Activated T-cell treated with anti-CD3 and anti-CD28 coated beads, Interleukin-2, amount 50 U/mL, for 72 hours (primary cell): Measurements from ENCODE around the gene AATK. TPM values are rescaled to one million over a fixed set of nuclear protein-coding genes. Genes with fewer than 3 reads are reported as not detected.

ENCODE experiments used
- ATAC-seq, 2 donors: fragments of 150-1000 bp; cut with Tn5 transposase; replicated peaks in 1 of 2; 2 replicates each; pipeline ENCODE4 v1.10.0; 2021; ENCODE audit warnings: moderate library complexity in 2 of 2, mild to moderate bottlenecking in 1 of 2
- DNase-seq, 2 donors: peaks; one replicate each; pipeline ENCODE4 v3.0.0; 2021 to 2022; ENCODE audit warnings: mixed read lengths in 1 of 2
- H3K27ac Mint-ChIP-seq: one replicate; pipeline ENCODE4 v1.8.0; 2022; ENCODE audit warnings: mild to moderate bottlenecking, moderate library complexity, mixed read lengths
- H3K27me3 Mint-ChIP-seq: one replicate; pipeline ENCODE4 v1.8.0; 2022; ENCODE audit warnings: low read depth, mixed read lengths
- H3K36me3 Mint-ChIP-seq, 2 donors: one replicate each; pipeline ENCODE4 v1.8.0; 2022; ENCODE audit warnings: mixed read lengths in 2 of 2, mild to moderate bottlenecking in 1 of 2; ENCODE audit not compliant: insufficient read depth in 2 of 2
- H3K4me1 Mint-ChIP-seq: one replicate; pipeline ENCODE4 v1.8.0; 2022; ENCODE audit warnings: low read depth, mixed read lengths
- H3K4me3 Mint-ChIP-seq, 2 donors: one replicate each; pipeline ENCODE4 v1.8.0; 2022; ENCODE audit warnings: mild to moderate bottlenecking in 2 of 2, mixed read lengths in 2 of 2, moderate library complexity in 2 of 2
- H3K9me3 Mint-ChIP-seq, 2 donors: one replicate each; pipeline ENCODE4 v1.8.0; 2022; ENCODE audit warnings: mixed read lengths in 2 of 2
- total RNA-seq, 2 donors: library from RNA; stranded (reverse); gene quantifications; one replicate each; pipeline ENCODE4 v1.2.3, GENCODE V29; 2022

The AATK gene
- total RNA-seq, 2 donors from 2014 or later: 0.48 to 0.81 TPM

DNA sequence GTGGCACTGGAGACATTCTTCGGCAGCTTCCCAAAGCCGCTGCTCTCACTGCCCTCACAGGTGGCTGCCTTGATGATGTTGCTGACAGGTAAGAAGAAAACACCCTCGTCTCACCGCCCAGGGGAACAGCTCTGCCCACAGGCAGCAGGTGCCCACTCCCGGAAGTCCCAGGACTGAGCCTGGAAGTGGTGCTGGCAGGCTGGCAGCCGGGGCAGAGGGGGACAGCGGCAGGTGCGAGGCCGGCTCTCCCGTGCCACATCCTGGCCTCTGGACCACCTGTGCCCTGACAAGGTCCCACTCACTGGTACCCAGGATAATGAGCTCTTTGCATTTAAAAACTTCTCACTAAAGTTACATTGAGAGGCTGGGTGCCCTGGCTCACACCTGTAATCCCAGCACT, 36.3 kb upstream of the AATK start:
- no peaks in the 10 kb centered on the region for H3K9me3 Mint-ChIP-seq
- H3K4me1 Mint-ChIP-seq: no peaks in the 10 kb centered on the region
- DNase-seq: no peak
- H3K4me3 Mint-ChIP-seq: no peak overlapping the region
- no peak overlapping the region for H3K27ac Mint-ChIP-seq
- no peak for ATAC-seq
- no peaks in the 10 kb centered on the region for H3K27me3 Mint-ChIP-seq
- no peaks in the 10 kb centered on the region for H3K36me3 Mint-ChIP-seq

DNA sequence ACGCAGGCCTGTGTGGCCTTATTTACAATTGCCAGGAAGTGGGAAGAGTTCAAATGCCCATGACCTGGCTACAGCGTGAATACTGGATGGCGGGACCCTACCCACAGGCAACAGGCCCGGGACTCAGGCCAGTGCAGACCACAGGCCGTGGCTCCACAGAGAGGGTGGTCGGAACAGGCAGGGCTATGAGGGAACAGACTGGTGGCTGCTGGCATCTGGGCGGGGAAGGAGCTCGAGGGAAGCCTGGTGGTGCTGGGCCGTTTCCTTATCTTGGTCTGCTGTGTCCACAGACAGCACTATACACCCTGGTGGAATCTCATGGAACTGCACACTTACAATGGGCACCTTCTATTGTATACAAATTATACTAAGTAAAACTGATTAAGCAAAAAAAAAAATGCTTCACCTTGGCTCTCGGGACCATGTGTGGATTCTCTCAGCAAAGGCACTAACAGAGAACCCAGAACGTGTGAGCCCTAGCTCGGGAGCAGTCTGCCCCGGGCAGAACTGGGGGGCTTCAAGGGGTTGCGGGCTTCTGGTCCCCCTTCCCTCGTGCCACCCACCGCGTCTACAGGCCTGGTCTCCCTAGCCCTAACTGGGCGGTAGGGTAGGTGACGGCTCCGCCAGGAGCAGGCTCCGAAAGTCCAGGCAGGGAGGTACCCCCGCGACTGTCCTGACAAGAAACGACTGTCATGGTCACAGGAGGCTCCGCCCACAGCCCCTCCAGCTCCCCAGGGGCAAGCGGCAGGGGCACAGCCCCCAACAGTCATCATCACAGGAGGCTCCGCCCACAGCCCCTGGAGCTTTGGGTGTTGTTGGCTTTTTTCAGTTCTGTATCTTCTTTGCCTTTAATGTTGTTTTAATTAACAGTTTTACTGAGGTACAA, 34.9 kb upstream of the AATK start:
- H3K4me3 Mint-ChIP-seq: no peak overlapping the region
- H3K27me3 Mint-ChIP-seq: no peaks in the 10 kb centered on the region
- no peak overlapping the region for H3K27ac Mint-ChIP-seq
- peak in 1 of 2 donors; percentile 18 for DNase-seq
- no peaks in the 10 kb centered on the region for H3K9me3 Mint-ChIP-seq
- peak; percentile 46 to 53 for ATAC-seq
- H3K36me3 Mint-ChIP-seq: no peaks in the 10 kb centered on the region
- no peaks in the 10 kb centered on the region for H3K4me1 Mint-ChIP-seq

DNA sequence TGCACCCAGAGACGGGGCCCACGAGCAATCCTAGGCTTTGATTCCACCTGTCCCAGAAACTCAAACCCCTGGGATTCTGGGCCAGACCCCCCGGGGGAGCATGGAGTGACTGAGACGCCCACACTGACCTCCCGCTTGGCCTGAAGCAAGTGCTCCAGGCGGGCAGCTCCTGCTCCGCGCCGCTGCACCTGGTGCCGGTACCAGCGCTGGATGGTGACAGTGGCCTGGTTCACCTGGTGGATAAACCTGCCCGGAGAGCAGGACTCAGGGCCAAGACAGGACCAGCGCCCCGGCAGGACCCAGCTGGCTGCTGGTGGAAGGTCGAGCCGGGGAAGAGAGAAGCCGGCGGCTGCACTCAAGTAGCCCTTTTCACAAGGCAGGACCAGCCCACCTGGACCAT, 34.2 kb upstream of the AATK start:
- no peaks in the 10 kb centered on the region for H3K4me1 Mint-ChIP-seq
- no peaks in the 10 kb centered on the region for H3K27me3 Mint-ChIP-seq
- no peak for DNase-seq
- no peak overlapping the region for H3K4me3 Mint-ChIP-seq
- no peaks in the 10 kb centered on the region for H3K36me3 Mint-ChIP-seq
- ATAC-seq: no peak
- no peak overlapping the region for H3K27ac Mint-ChIP-seq
- H3K9me3 Mint-ChIP-seq: no peaks in the 10 kb centered on the region

DNA sequence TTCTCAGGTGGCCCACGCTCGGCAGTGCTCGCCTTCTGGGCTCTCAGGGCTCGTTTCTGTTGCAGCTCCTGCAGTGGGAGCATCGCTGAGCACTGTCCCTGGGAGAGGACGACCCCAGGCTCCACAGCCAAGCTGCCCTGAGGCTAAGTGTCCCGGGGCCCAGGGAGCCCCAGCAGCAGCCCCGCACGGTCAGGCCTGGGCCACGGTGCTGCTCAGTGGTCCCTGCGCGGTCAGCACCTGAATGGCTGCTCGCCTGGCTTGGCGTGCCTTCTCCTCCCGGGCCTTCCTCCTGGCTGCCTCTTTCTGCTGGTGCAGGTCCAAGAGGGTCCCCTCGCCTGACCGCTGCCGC, 33.4 kb upstream of the AATK start:
- H3K4me3 Mint-ChIP-seq: no peak overlapping the region

DNA sequence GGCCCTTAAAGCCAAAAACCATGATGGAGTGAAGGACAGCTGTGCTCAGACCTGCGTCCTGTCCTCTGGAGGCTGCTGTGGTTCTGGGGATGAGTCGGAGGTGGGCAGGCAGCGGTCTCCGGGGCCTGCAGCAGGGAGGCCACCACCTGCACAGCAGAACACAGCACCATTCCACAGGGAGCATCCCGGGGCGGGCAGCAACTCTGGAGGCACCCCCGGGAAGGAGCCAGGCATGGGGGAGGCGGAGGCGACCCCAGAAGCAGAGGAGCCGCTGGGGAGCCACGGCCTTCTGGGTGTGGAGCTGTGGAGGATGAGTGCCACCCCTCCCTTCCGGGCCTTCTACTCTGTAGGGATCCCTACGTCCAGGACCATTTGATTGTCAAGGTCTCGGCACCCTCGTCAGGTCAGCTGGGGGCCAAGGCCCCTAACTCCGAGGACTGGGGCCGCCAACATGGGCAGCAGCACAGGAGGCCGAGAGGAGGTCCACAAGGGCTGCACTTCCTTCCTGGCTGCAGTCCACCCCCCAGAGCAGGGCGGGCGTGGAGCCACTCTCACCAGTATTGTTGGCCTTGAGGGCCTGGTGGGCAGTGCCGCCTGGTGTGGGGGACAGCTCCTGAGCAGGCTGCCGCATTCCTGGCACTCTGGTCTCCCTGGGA, 32.9 kb upstream of the AATK start:
- no peak overlapping the region for H3K4me3 Mint-ChIP-seq
- H3K9me3 Mint-ChIP-seq: no peaks in the 10 kb centered on the region
- ATAC-seq: no peak
- no peak for DNase-seq
- H3K27me3 Mint-ChIP-seq: no peaks in the 10 kb centered on the region
- no peaks in the 10 kb centered on the region for H3K36me3 Mint-ChIP-seq
- no peak overlapping the region for H3K27ac Mint-ChIP-seq
- H3K4me1 Mint-ChIP-seq: no peaks in the 10 kb centered on the region

More for the DNA sequence above, 33.4 kb upstream of the AATK start:
- H3K27me3 Mint-ChIP-seq: no peaks in the 10 kb centered on the region
- no peaks in the 10 kb centered on the region for H3K9me3 Mint-ChIP-seq
- no peaks in the 10 kb centered on the region for H3K4me1 Mint-ChIP-seq
- ATAC-seq (no peak), DNase-seq (no peak)
- H3K27ac Mint-ChIP-seq: no peak overlapping the region
- no peaks in the 10 kb centered on the region for H3K36me3 Mint-ChIP-seq

DNA sequence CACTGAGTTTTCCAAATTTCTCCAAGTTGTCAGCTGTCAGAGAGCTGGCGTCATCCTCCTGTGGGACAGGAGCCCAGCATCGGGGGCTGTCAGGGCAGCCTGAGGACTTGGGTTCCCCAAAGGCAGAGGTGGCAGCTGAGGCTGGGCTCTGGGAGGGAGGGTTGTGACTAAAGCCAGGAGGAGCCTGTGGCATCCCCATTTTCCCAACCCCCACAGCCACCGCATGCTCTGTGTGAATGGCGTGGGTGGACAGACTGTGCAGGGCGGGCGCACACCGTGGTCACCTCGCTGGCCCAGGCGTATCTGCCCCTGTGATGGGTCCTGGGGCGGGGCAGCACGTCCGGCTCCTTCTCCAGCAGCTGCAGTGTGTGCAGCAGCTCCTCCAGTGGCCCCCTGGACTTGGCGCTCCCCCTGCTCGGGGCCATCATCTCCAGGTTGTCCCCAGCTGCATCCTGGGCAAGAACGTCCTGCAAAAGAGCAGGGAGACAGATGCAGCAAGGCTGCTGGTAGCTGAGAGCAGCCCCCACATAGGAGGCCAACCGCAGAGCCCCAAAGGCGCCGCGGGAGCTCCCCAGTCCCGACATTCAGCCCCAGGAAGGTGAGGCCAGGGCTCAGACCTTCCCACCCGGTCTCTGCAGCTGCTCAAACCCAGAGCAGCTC, 31.9 kb upstream of the AATK start:
- Mint-ChIP-seq H3K4me3 (no peak overlapping the region), H3K27ac (no peak overlapping the region), H3K4me1 (no peaks in the 10 kb centered on the region), H3K36me3 (no peaks in the 10 kb centered on the region), H3K9me3 (no peaks in the 10 kb centered on the region), H3K27me3 (no peaks in the 10 kb centered on the region)
- no peak for ATAC-seq
- no peak for DNase-seq

DNA sequence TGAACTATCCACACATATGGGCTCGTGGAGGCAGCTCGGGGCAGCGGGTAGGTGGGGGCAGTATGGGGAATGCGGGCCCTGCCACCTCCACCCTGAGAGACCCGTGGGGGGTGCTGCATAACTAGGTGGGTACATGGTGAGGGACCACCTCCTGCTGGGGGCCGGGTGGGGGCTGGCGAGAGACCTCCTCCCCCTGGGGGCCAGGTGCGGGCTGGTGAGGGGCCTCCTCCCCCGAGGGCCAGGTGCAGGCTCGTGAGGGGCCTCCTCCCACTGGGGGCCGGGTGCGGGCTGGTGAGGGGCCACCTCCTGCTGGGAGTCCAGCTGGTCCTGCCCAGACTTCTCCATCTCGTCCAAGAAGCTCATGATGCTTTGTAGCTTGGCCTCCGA, 31.4 kb upstream of the AATK start:
- Mint-ChIP-seq H3K27me3 (no peaks in the 10 kb centered on the region), H3K4me3 (no peak overlapping the region), H3K4me1 (no peaks in the 10 kb centered on the region), H3K9me3 (no peaks in the 10 kb centered on the region), H3K36me3 (no peaks in the 10 kb centered on the region), H3K27ac (no peak overlapping the region)
- no peak for ATAC-seq
- no peak for DNase-seq

DNA sequence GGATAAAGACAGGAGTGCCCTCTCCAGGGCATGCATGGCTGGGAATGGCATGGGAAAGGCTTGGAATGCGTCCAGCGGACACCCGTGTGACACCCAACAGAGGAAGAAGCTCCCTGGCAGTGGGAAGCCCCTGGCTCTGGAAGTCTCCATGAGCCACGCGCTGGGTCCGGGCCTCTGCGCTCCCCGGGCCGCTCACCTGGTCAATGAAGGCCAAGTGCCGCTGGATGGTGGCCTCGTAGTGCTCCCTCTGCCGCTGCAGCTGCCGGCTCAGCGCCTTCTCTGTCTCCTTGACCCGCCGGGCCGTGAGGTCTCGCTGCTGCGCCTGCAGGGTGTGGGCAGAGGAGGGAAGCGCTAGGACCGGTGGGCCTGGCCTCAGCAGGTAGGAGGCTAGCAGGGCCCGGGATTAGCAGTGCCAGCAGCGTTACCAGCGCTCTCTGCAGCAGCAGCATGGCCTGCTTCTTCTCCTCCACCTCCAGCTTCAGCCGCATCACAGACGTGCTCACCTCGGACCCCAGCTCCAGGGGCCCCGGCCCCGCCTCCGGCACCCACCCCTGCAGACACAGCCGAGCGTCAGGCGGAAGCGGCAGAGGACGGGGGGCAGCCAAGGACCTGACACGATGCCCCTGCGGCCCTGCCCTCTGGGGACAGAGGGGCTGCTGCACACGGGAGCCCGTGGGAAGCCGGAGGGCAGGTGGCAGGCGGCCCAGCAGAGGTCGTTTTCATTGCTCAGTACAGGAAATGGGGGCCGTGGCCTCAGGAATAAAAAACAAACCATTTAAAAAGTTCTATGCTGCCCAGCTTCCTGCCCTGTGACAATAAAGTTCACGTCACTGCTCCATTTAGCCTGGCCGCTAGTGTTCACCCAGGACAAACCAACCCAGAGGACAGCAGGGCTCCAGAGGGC, 30.7 kb upstream of the AATK start:
- no peaks in the 10 kb centered on the region for H3K4me1 Mint-ChIP-seq
- no peaks in the 10 kb centered on the region for H3K9me3 Mint-ChIP-seq
- DNase-seq (no peak), ATAC-seq (no peak)
- H3K4me3 Mint-ChIP-seq: no peak overlapping the region
- H3K27me3 Mint-ChIP-seq: no peaks in the 10 kb centered on the region
- H3K36me3 Mint-ChIP-seq: no peaks in the 10 kb centered on the region
- no peak overlapping the region for H3K27ac Mint-ChIP-seq

DNA sequence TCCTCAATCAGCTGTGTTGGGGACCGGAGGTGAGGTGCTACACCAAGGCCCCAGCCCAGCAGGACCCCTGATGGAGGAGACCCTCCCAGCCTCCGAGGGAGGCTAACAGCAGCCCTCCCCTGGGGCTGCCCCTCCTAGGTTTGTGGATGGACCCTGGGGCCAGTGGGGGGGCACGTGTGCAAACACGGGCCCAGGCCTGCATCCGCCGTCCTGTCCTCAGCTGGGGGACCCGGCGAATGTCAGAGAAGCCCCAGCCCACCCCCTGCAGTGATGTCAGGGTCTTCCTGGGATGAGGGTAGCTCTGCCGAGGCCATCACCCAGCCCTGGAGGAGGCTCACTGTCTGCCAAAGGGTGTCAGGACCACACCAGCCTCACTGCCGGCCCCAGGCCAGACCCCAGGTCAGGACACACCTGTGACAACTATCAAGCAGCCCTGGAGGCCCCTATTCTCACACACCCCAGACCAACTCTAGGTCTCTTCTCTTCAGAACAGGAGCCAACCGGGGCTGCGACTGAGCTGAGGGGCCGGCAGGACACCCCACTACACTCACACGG, 30.0 kb upstream of the AATK start:
- no peaks in the 10 kb centered on the region for H3K9me3 Mint-ChIP-seq
- DNase-seq (no peak), ATAC-seq (no peak)
- H3K27me3 Mint-ChIP-seq: no peaks in the 10 kb centered on the region
- no peak overlapping the region for H3K4me3 Mint-ChIP-seq
- no peak overlapping the region for H3K27ac Mint-ChIP-seq
- no peaks in the 10 kb centered on the region for H3K4me1 Mint-ChIP-seq
- no peaks in the 10 kb centered on the region for H3K36me3 Mint-ChIP-seq

DNA sequence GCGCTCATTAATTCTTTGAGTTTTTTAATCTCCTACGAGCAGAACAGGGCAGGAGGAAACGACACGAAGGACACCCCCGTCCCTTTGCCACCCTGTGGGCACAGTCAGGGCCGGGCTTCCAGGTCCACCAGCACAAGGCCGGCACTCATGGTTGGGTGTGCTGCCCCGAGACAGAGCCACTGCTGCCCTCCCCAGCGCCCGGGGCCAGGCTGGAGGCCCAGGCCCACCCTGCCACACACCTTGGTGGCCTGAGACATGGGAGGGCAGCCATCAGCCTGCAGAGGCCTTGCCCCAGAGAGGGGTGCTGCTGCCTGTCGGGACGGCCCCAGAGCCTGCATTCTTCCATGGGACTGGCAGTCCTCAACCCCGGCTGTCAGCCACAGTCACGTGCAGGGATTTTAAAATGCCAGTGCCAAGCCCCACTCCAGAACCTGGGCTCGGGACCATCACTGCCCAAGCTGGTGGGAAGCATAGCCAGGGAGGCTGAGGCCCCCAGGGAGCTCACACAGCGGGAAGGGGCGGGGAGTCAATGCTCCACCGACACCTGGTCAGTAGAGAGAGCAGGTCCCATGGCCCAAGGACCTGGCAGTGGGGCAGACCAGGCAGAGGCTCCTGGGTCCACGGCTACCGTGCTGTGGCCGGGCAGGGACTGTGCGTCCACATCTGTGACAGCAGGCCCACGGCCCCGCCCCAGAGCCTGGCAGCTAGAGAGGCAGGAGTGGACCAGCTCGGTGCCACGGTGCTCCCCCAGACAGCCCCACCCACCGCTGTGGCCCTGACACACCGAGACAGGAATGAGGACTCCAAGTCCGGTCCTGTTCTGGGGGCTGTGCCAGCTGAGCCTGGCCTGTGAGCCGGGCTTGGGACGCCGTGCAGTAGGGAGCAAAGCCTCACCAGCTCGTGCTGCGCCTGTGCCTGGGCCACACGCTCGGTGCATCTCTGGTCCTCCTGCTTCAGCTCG, 29.2 kb upstream of the AATK start:
- DNase-seq: no peak
- Mint-ChIP-seq H3K9me3 (no peaks in the 10 kb centered on the region), H3K4me1 (no peaks in the 10 kb centered on the region), H3K4me3 (no peak overlapping the region), H3K36me3 (no peaks in the 10 kb centered on the region), H3K27ac (no peak overlapping the region), H3K27me3 (no peaks in the 10 kb centered on the region)
- ATAC-seq: no peak

DNA sequence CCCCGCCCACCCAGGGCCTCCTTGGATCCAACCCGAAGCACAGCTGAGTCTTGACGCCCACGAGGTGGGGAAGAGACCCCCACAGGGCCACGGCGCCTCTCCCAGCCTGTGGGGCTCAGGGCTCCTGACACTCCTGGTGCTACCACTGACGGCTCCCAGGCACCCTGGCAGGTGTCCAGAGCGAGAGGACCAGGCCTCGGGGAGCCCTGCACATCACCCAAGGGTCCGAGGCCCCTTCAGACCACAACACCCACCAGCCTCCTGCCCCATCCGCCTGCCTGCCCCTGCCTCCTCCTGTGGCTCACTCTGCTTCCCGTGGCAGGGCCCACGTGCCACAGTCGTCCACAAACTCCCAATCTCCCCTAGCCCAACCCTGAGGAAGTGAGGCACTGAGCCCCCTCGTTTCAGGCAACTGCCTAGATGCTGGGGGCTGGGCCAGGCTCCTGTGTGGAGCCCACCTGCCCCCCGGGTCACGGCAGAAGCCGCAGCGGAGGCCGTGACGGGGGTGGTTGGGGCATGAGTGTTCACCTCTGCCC, 28.3 kb upstream of the AATK start:
- no peaks in the 10 kb centered on the region for H3K4me1 Mint-ChIP-seq
- H3K4me3 Mint-ChIP-seq: no peak overlapping the region
- no peaks in the 10 kb centered on the region for H3K9me3 Mint-ChIP-seq
- ATAC-seq: no peak
- H3K27ac Mint-ChIP-seq: no peak overlapping the region
- no peak for DNase-seq
- no peaks in the 10 kb centered on the region for H3K36me3 Mint-ChIP-seq
- no peaks in the 10 kb centered on the region for H3K27me3 Mint-ChIP-seq
